ENCODE measurements around the gene FGD4.

The FGD4 gene

GRCh38 chr12:32402946-32403345 is 3.6 kb downstream of the FGD4 start:
- no peak for DNase-seq (ENCODE audit: low read depth in 2 of 2)

DNA sequence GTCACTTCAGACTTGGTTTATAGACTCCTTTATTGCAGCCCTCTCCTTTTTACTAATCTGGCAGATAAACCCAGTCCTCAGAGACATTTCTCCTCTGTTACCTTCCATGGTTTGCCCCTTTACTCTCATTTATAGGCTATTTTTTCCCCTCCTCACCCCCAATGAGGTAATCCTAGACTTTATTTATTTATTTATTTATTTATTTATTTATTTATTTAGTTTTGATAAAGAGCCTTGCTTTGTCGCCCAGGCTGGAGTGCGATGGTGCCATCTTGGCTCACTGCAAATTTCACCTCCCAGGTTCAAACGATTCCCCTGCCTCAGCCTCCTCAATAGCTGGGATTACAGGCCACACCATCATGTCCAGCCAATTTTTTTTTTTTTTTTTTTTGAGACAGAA is 8.4 kb downstream of the FGD4 start:
- DNase-seq (ENCODE audit: low read depth in 2 of 2): no peak

GRCh38 chr12:32413412-32413811 is 14.1 kb downstream of the FGD4 start:
- no peak for DNase-seq (ENCODE audit: low read depth in 2 of 2)

DNA sequence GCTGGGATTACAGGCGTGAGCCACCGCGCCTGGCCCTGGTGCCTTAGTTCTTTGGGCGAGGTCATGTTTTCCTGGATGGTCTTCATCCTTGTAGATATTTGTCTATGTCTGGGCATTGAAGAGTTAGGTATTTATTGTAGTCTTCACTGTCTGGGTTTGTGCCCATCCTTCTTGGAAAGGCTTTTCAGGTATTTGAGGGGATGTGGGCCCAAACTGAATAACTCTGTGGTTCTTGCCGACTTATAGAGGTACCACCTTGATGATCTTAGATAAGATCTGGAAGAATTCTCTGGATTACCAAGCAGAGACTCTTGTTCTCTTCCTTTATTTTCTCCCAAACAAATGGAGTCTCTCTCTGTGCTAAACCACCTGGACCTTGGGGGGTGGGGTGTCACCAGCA is 18.9 kb downstream of the FGD4 start:
- DNase-seq (ENCODE audit: low read depth in 2 of 2): no peak

- no peak for DNase-seq (ENCODE audit: low read depth in 2 of 2)
Observed at GRCh38 chr12:32418903-32419519, 19.7 kb downstream of the FGD4 start.

DNA sequence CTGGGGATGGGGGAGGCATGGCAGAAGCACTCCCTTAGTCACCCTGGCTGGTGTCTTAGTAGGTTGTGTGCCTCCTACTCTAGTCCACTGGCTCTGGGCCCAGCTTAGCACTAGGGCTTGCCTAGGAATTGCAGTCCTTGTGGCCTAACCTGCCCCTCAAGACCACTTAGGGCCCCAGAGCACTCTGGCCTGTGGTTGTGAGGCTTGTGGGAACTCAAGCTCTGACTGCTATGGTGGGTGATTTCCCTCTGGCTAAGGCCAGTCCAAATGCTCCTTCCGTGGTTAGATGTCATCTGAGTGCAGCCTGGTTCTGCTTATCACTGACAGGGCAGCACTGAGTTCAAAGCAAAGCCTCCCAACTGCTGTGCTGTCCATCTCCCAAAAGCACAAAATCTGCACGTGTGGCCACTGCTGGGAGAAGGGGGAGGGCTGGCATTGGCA is 20.2 kb downstream of the FGD4 start:
- DNase-seq (ENCODE audit: low read depth in 2 of 2): no peak

- no peak for DNase-seq (ENCODE audit: low read depth in 2 of 2)
Observed at GRCh38 chr12:32420356-32420755, 21.0 kb downstream of the FGD4 start.

DNA sequence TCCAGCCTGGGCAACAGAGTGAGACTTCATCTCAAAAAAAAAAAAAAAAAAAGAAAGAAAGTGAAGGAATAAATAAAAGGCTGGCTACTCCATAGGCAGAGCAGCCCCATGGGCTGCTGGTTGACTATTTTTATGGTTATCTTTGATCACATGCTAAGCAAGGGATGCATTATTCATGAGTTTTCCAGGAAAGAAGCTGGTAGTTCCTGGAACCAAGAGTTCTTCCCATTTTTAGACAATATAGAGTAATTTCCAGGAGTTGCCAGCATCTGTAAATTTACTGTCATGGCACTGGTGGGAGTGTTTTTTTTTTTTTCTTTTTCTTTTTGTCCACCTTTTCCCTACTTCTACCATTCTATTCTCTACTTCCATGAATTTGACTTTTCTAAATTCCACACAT is 24.2 kb downstream of the FGD4 start:
- no peak for DNase-seq (ENCODE audit: low read depth in 2 of 2)

- no peak for DNase-seq (ENCODE audit: low read depth in 2 of 2)
Observed at GRCh38 chr12:32431025-32431424, 31.7 kb downstream of the FGD4 start.

GRCh38 chr12:32435921-32436705 is 36.8 kb downstream of the FGD4 start:
- no peak for DNase-seq (ENCODE audit: low read depth in 2 of 2)

DNA sequence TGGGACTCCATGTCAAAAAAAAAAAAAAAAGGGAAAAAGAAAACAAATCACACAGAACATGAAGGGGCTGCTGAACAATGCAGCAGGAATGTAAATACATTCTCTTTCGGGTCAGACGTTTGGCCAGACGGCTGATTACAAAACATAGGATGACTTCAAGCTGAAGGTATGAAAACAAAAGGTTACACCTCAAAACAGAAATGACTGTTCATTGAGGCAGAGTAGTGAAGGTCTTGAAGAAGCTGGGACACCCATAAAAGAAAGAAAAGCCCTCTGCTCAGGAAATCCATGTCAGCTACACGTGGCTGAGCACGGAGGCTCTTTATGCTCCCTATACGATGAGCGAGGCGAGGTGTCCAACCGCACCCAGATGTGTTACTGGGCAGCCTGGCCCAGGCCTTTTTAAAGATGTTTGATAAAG is 37.7 kb downstream of the FGD4 start:
- no peak for DNase-seq (ENCODE audit: low read depth in 2 of 2)

DNA sequence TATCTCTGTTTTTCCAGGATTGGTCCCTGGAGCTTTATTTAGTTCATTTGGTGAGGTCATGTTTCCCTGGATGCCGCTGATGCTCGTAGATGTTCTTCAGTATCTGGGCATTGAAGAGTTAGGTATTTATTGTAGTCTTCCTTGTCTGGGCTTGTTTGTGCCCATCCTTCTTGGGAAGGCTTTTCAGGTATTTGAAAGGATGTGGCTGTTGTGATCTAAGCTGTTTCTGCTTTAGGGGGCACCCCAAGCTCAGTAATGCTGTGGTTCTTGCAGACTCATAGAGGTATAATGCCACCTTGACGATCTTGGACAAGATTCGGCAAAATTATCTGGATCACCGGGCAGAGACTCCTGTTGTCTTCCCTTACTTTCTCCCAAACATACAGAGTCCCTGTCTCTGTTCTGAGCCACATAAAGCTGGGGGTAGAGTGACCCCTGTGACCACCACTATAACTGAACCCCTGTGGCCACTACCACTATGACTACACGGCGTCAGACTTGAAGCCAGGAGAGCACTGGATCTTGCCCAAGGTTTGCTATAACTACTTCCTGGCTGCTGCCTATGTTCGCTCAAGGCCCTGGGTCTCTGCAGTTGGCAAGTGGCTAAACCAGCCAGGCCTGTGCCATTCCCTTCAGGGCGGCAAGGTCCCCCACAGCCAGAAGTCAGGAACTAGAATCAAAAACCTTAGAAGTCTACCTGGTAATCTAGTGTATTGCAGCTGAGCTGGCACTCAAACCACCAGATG is 40.9 kb downstream of the FGD4 start:
- no peak for DNase-seq (ENCODE audit: low read depth in 2 of 2)

GRCh38 chr12:32443491-32443890 is 44.1 kb downstream of the FGD4 start:
- DNase-seq (ENCODE audit: low read depth in 2 of 2): no peak

- DNase-seq (ENCODE audit: low read depth in 2 of 2): no peak
Observed at GRCh38 chr12:32444895-32445294, 45.5 kb downstream of the FGD4 start.

- DNase-seq (ENCODE audit: low read depth in 2 of 2): no peak
Observed at GRCh38 chr12:32445356-32445755, 46.0 kb downstream of the FGD4 start.

GRCh38 chr12:32446316-32447119 is 47.2 kb downstream of the FGD4 start:
- DNase-seq (ENCODE audit: low read depth in 2 of 2): no peak

DNA sequence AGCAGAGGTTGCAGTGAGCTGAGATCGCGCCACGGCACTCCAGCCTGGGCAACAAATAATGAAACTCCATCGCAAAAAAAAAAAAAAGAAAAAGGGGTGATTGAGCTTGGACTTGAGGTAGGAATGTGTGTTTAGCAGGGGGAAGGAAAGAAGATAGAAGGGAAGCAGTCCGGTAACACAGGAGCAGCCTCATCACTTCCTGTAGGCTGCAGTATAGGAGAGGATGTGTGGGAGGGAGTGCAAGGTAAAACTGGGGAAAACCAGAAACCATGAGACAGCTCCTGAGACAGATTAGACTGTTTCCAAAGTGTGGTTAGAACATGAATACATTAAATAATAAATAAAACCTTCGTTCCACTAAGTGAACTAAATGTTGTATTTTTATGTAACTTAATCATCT is 49.2 kb downstream of the FGD4 start:
- no peak for DNase-seq (ENCODE audit: low read depth in 2 of 2)

GRCh38 chr12:32450363-32450762 is 51.0 kb downstream of the FGD4 start:
- no peak for DNase-seq (ENCODE audit: low read depth in 2 of 2)

DNA sequence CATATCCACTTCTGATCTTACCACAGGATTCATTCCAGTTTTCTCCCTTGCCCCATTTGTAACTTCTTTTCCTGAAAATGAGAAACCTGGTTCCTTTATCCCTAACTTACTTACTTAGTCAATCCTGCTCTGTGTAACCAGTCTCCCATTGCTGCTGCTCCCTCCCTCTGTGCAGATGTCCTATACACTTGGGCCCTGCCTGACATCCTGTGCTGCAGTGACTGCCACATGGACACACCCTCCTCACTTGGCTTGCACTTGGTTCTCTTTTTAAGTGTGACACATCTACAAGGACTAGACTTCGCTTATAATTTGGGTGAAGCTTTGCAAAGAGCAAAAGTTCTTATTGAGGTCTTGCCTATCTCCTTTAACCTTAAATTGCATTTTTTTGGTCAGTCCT is 51.4 kb downstream of the FGD4 start:
- no peak for DNase-seq (ENCODE audit: low read depth in 2 of 2)

DNA sequence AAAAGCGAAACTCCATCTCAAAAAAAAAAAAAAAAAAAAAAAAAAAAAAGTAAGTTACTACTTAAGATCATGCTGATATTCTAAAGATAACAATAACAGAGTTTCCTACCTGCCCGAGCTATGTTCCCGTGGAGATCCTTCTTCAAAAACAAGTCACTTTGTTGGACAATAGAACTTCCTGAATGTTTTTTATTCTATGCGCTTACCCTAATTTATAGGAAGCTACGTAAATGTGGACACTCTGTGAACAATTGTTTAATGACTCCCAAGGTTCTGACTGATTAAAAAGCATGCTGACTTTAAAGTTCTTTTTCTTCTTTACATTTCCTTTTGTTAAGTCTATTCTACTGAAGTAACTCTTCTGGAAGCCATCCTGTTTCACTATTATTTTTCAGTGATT is 52.5 kb downstream of the FGD4 start:
- no peak for DNase-seq (ENCODE audit: low read depth in 2 of 2)

- DNase-seq (ENCODE audit: low read depth in 2 of 2): no peak
Observed at GRCh38 chr12:32454075-32454474, 54.7 kb downstream of the FGD4 start.

- DNase-seq (ENCODE audit: low read depth in 2 of 2): no peak
Observed at GRCh38 chr12:32454866-32455265, 55.5 kb downstream of the FGD4 start.
